OCI-LY3 (cell line): ENCODE data around the gene BCKDK.

Source experiments
- H2AFZ ChIP-seq: fragments of 200-600, 300-600 bp; shearing (Covaris generic); 2 replicates; pipeline ENCODE4 v1.6.0; 2014; ENCODE audit warnings: antibody characterized with exemption, low read depth, low read length
- H3K27ac ChIP-seq: fragments of 200-600, 300-600 bp; sonication (generic); 2 replicates; pipeline ENCODE4 v1.5.1; 2014; ENCODE audit warnings: mild to moderate bottlenecking, low read length, moderate library complexity, mixed read lengths
- H3K27me3 ChIP-seq: fragments of 200-600, 300-600 bp; sonication (generic); 2 replicates; pipeline ENCODE4 v1.6.1; 2014; ENCODE audit warnings: low read depth, low read length, mixed read lengths
- H3K36me3 ChIP-seq: fragments of 200-600, 300-600 bp; sonication (generic); replicated peaks from 2 replicates; pipeline ENCODE3; 2014; ENCODE audit warnings: low read depth, low read length, mixed read lengths
- H3K4me1 ChIP-seq: fragments of 300-600, 200-600 bp; sonication (generic); 2 replicates; pipeline ENCODE4 v1.6.1; 2014; ENCODE audit warnings: low read length, mixed read lengths
- H3K4me2 ChIP-seq: fragments of 200-600, 300-600 bp; sonication (generic); 2 replicates; pipeline ENCODE4 v1.6.1; 2014; ENCODE audit warnings: low read length, mixed read lengths
- H3K4me3 ChIP-seq: fragments of 300-600, 200-600 bp; sonication (generic); 2 replicates; pipeline ENCODE4 v1.5.1; 2014; ENCODE audit warnings: antibody characterized with exemption, mild to moderate bottlenecking, low read length, moderate library complexity
- H3K79me2 ChIP-seq: fragments of 300-600, 200-600 bp; shearing (Covaris generic); 2 replicates; pipeline ENCODE4 v1.6.1; 2014; ENCODE audit warnings: mild to moderate bottlenecking, low read length, mixed read lengths
- H3K9ac ChIP-seq: fragments of 300-600, 200-600 bp; shearing (Covaris generic); 2 replicates; pipeline ENCODE4 v1.6.0; 2014; ENCODE audit warnings: mild to moderate bottlenecking, low read length, moderate library complexity
- H3K9me3 ChIP-seq: fragments of 200-600, 300-600 bp; shearing (Covaris generic); 2 replicates; pipeline ENCODE4 v1.6.1; 2014; ENCODE audit warnings: low read length, mixed read lengths; ENCODE audit not compliant: insufficient read depth
- H4K20me1 ChIP-seq: fragments of 200-600, 300-600 bp; sonication (generic); 2 replicates; pipeline ENCODE4 v1.6.1; 2016; ENCODE audit warnings: low read length, mixed read lengths; ENCODE audit not compliant: insufficient read depth
- EZH2phosphoT487 ChIP-seq: fragments of 200-600 bp; shearing (Covaris generic); IDR thresholded peaks from 2 replicates; pipeline ENCODE4 v1.6.1; 2018; ENCODE audit warnings: antibody characterized with exemption, mixed run types, low read depth
- TF ChIP-seq, protein P1 (sequence below): fragments of 200-600, 300-600 bp; sonication (generic); IDR thresholded peaks from 2 replicates; pipeline ENCODE4 v1.5.1; 2014; ENCODE audit warnings: antibody characterized with exemption, low read length, low read depth

Gene BCKDK

GRCh38 chr16:31131416-31131815 lies 23.2 kb downstream of the BCKDK start:
- Histone ChIP-seq H2AFZ (no peak overlapping the region), H3K9ac (no peak overlapping the region), H4K20me1 (no peaks in the 10 kb centered on the region), H3K9me3 (no peaks in the 10 kb centered on the region), H3K4me2 (no peak overlapping the region), H3K79me2 (no peaks in the 10 kb centered on the region), H3K27ac (no peak overlapping the region), H3K27me3 (no peaks in the 10 kb centered on the region), H3K36me3 (no peaks in the 10 kb centered on the region), H3K4me3 (no peak overlapping the region), H3K4me1 (no peaks in the 10 kb centered on the region)
- TF ChIP-seq, protein P1, sequence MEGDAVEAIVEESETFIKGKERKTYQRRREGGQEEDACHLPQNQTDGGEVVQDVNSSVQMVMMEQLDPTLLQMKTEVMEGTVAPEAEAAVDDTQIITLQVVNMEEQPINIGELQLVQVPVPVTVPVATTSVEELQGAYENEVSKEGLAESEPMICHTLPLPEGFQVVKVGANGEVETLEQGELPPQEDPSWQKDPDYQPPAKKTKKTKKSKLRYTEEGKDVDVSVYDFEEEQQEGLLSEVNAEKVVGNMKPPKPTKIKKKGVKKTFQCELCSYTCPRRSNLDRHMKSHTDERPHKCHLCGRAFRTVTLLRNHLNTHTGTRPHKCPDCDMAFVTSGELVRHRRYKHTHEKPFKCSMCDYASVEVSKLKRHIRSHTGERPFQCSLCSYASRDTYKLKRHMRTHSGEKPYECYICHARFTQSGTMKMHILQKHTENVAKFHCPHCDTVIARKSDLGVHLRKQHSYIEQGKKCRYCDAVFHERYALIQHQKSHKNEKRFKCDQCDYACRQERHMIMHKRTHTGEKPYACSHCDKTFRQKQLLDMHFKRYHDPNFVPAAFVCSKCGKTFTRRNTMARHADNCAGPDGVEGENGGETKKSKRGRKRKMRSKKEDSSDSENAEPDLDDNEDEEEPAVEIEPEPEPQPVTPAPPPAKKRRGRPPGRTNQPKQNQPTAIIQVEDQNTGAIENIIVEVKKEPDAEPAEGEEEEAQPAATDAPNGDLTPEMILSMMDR = no peak
- TF ChIP-seq EZH2phosphoT487 = no peak

DNA sequence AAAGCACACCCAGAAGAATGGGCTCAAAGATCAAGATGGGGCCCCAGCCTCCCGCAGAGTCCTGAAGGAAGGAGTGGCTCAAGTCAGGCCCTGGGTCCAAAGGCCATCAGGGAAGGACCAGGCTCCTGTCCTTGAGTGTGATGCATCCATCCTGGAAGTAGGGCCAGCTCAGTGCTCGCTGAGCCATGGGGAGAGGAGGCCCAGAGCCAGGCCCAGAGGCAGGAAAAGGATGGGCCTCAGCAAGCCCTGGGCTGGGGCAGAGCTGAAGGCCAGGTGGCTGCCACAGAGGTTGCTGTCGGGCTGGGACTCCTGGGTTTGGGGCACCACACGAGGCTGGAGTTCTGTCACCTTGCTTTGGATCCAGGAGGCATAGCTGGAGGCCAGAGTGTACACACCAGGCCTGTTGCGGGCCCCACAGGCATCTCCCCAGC lies 23.7 kb downstream of the BCKDK start:
- no peak overlapping the region for H3K27ac ChIP-seq
- no peaks in the 10 kb centered on the region for H3K4me1 ChIP-seq

GRCh38 chr16:31132303-31132979 lies 24.3 kb downstream of the BCKDK start:
- Histone ChIP-seq H3K4me3 (no peak overlapping the region), H3K27ac (no peak overlapping the region), H3K79me2 (no peaks in the 10 kb centered on the region), H3K36me3 (no peaks in the 10 kb centered on the region), H4K20me1 (no peaks in the 10 kb centered on the region), H3K9me3 (no peaks in the 10 kb centered on the region), H3K4me2 (no peak overlapping the region), H3K27me3 (no peaks in the 10 kb centered on the region), H3K9ac (no peak overlapping the region), H3K4me1 (no peaks in the 10 kb centered on the region), H2AFZ (no peak overlapping the region)
- no peak for TF ChIP-seq EZH2phosphoT487
- TF ChIP-seq, protein P1 = no peak

More for the DNA sequence above, 23.7 kb downstream of the BCKDK start:
- H3K9me3 ChIP-seq = no peaks in the 10 kb centered on the region
- no peak overlapping the region for H3K4me3 ChIP-seq
- no peak overlapping the region for H3K4me2 ChIP-seq
- no peaks in the 10 kb centered on the region for H3K27me3 ChIP-seq
- H3K36me3 ChIP-seq = no peaks in the 10 kb centered on the region
- no peak overlapping the region for H3K9ac ChIP-seq
- H3K79me2 ChIP-seq = no peaks in the 10 kb centered on the region
- no peaks in the 10 kb centered on the region for H4K20me1 ChIP-seq
- TF ChIP-seq EZH2phosphoT487 = no peak
- TF ChIP-seq, protein P1 = no peak
- H2AFZ ChIP-seq = no peak overlapping the region

DNA sequence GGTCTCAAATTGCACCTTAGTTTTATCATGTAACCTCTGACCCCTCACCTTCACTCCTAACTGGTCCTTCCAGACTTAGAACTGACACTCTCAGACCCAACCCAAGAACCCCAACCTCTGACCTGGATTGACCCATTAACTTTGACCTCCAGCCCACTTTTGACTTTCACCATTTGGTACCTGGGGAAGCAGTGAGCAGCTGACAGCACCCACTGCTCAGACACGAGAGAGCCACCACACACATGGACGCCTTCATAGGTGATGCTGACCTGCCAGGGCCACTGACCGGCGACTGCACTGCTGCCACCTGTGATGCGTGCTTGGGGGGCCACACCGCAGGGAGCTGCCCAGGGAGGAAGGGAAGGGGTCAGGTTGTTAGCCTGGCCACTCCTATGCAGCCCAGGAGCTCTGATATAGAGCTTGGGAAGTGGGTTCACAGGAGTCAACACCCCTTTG lies 24.9 kb downstream of the BCKDK start:
- Histone ChIP-seq H2AFZ (no peak overlapping the region), H3K9me3 (no peaks in the 10 kb centered on the region), H3K4me3 (no peak overlapping the region), H3K4me2 (no peak overlapping the region), H3K27me3 (no peaks in the 10 kb centered on the region), H3K4me1 (no peaks in the 10 kb centered on the region), H4K20me1 (no peaks in the 10 kb centered on the region), H3K79me2 (no peaks in the 10 kb centered on the region), H3K36me3 (no peaks in the 10 kb centered on the region), H3K9ac (no peak overlapping the region), H3K27ac (no peak overlapping the region)
- TF ChIP-seq, protein P1 = no peak
- no peak for TF ChIP-seq EZH2phosphoT487
